ENCODE measurements around the gene MRPL2. TPM values are rescaled to one million over a fixed set of nuclear protein-coding genes. Genes with fewer than 3 reads are reported as not detected.
A peak's percentile ranks its signal among the peaks of the same experiment; 100 is the strongest.

MRPL2 gene
- total RNA-seq, 1 donor from 2014 or later = 39.7 TPM

- no peak for DNase-seq (ENCODE audit: low spot score)
- peak overlapping the region; percentile 79 for H3K27ac Mint-ChIP-seq (ENCODE audit: unreplicated experiment)
- peaks cover 45% of the 10 kb centered on the region for H3K4me1 Mint-ChIP-seq (ENCODE audit: unreplicated experiment)
- no peak for TF ChIP-seq CTCF (IDR thresholded peaks at IDR 0.05; ENCODE audit: unreplicated experiment)
- no peaks in the 10 kb centered on the region for H3K9me3 Mint-ChIP-seq (ENCODE audit: unreplicated experiment)
- H3K4me3 Mint-ChIP-seq (ENCODE audit: unreplicated experiment) = no peak overlapping the region
- peaks cover 4% of the 10 kb centered on the region for H3K27me3 Mint-ChIP-seq (ENCODE audit: unreplicated experiment)
- peaks cover 8% of the 10 kb centered on the region for H3K36me3 Mint-ChIP-seq (ENCODE audit: low read depth, unreplicated experiment)
These were observed 30.8 kb upstream of the MRPL2 start for GRCh38 chr6:43089874-43090558.

- peaks cover 8% of the 10 kb centered on the region for H3K36me3 Mint-ChIP-seq (ENCODE audit: low read depth, unreplicated experiment)
- H3K4me1 Mint-ChIP-seq (ENCODE audit: unreplicated experiment) = peaks cover 46% of the 10 kb centered on the region
- DNase-seq (ENCODE audit: low spot score) = no peak
- peak overlapping the region; percentile 31 for H3K4me3 Mint-ChIP-seq (ENCODE audit: unreplicated experiment)
- no peaks in the 10 kb centered on the region for H3K9me3 Mint-ChIP-seq (ENCODE audit: unreplicated experiment)
- no peak for TF ChIP-seq CTCF (IDR thresholded peaks at IDR 0.05; ENCODE audit: unreplicated experiment)
- H3K27me3 Mint-ChIP-seq (ENCODE audit: unreplicated experiment) = peaks cover 4% of the 10 kb centered on the region
- peak overlapping the region; percentile 79 for H3K27ac Mint-ChIP-seq (ENCODE audit: unreplicated experiment)
These were observed 30.2 kb upstream of the MRPL2 start for GRCh38 chr6:43089467-43089866.

GRCh38 chr6:43088654-43089056 lies 29.4 kb upstream of the MRPL2 start:
- H3K4me1 Mint-ChIP-seq (ENCODE audit: unreplicated experiment) = peaks cover 43% of the 10 kb centered on the region
- no peak overlapping the region for H3K4me3 Mint-ChIP-seq (ENCODE audit: unreplicated experiment)
- no peaks in the 10 kb centered on the region for H3K9me3 Mint-ChIP-seq (ENCODE audit: unreplicated experiment)
- TF ChIP-seq CTCF (IDR thresholded peaks at IDR 0.05; ENCODE audit: unreplicated experiment) = no peak
- no peak for DNase-seq (ENCODE audit: low spot score)
- H3K36me3 Mint-ChIP-seq (ENCODE audit: low read depth, unreplicated experiment) = peaks cover 3% of the 10 kb centered on the region
- H3K27me3 Mint-ChIP-seq (ENCODE audit: unreplicated experiment) = peaks cover 4% of the 10 kb centered on the region
- peak overlapping the region; percentile 79 for H3K27ac Mint-ChIP-seq (ENCODE audit: unreplicated experiment)

GRCh38 chr6:43086022-43086658 lies 26.9 kb upstream of the MRPL2 start:
- H3K9me3 Mint-ChIP-seq (ENCODE audit: unreplicated experiment) = no peaks in the 10 kb centered on the region
- no peak for DNase-seq (ENCODE audit: low spot score)
- TF ChIP-seq CTCF (IDR thresholded peaks at IDR 0.05; ENCODE audit: unreplicated experiment) = no peak
- H3K27me3 Mint-ChIP-seq (ENCODE audit: unreplicated experiment) = peaks cover 6% of the 10 kb centered on the region
- no peak overlapping the region for H3K27ac Mint-ChIP-seq (ENCODE audit: unreplicated experiment)
- H3K36me3 Mint-ChIP-seq (ENCODE audit: low read depth, unreplicated experiment) = peaks cover under 1% of the 10 kb centered on the region
- H3K4me1 Mint-ChIP-seq (ENCODE audit: unreplicated experiment) = peaks cover 43% of the 10 kb centered on the region
- no peak overlapping the region for H3K4me3 Mint-ChIP-seq (ENCODE audit: unreplicated experiment)

All from endothelial cell (in vitro differentiated cells).